Measurements from ENCODE around the gene DNAH1. TPM values are rescaled to one million over a fixed set of nuclear protein-coding genes. Genes with fewer than 3 reads are reported as not detected.

The DNAH1 gene
- total RNA-seq, 1 experiment from 2014 or later = 5.5 TPM

DNA sequence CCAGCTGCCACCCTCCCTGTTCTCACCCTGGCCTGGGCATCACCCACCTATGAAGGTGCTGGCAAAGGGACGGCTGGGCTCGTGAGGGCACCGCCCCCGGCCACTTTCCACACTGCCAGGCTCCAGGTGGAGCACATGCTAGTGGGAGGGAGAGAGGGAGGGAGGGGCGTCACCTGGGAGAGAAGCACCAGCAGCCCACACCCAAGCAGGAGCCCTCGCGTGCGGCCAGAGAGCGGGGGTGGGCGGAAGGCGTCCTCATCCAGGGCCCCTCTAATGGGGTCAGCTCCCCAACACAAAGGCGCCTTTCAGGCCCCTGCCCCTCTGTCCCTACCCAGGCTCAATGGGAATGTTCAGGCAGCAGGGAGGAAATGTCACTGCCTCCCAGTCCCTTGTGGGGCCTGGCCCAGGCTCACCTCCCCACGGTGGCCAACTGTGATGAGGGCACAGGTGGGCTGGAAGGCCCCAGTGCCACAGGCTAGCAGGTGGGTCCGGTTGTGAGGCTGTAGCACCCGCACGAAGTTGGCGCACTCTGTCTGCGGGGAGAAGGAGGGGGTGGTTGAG, 125.7 kb downstream of the DNAH1 start:
- Histone ChIP-seq H3K9me2 (ENCODE audit: insufficient read depth) (no peaks in the 10 kb centered on the region), H3K4me2 (ENCODE audit: low read length) (no peak overlapping the region), H3K9ac (ENCODE audit: low read length) (no peak overlapping the region), H3K79me2 (ENCODE audit: insufficient read depth, low read length) (no peaks in the 10 kb centered on the region), H3K9me3 (ENCODE audit: control insufficient read depth in 1 of 2, insufficient read depth in 1 of 2, low read depth in 1 of 2, low read length in 2 of 2) (no peaks in the 10 kb centered on the region), H4K20me1 (ENCODE audit: insufficient read depth) (no peaks in the 10 kb centered on the region), H3K27ac (ENCODE audit: low read depth, low read length) (no peak overlapping the region), H2AFZ (ENCODE audit: low read depth, low read length, poor library complexity, severe bottlenecking) (no peak overlapping the region), H3K4me3 (replicated peaks in 1 of 2; ENCODE audit: low read depth in 1 of 2, low read length in 2 of 2) (no peak overlapping the region), H3K4me1 (ENCODE audit: control insufficient read depth in 1 of 2, insufficient read depth in 2 of 2, low read length in 2 of 2) (peaks cover 2 to 16% of the 10 kb centered on the region in 2 experiments; a peak in 3 of 4 replicates), H3K36me3 (ENCODE audit: control insufficient read depth in 1 of 2, insufficient read depth in 2 of 2, low read length in 2 of 2) (no peaks in the 10 kb centered on the region), H3K27me3 (ENCODE audit: insufficient read depth, low read length) (no peaks in the 10 kb centered on the region)
- intact Hi-C loops (cut with micrococcal nuclease) = no loop called here
- POLR2A ChIA-PET = no interaction called here
- ATAC-seq (no peak), DNase-seq (ENCODE audit: low read depth, low spot score) (no peak)
- no TSS peak for BruUV-seq (replicated peaks)
- no peak for TF ChIP-seq EZH2phosphoT487 (IDR thresholded peaks at IDR 0.05; ENCODE audit: borderline replicate concordance)
- TF ChIP-seq POLR2AphosphoS5 (IDR thresholded peaks at IDR 0.05; ENCODE audit: low read depth, low read length) = no peak
- RAD21 ChIA-PET (ENCODE audit: low non-redundant PET in 1 of 2, low total read pairs in 2 of 2, uncharacterized antibody in 2 of 2, unreplicated experiment in 2 of 2) = no interaction called here
- CTCF ChIA-PET = no interaction called here

DNA sequence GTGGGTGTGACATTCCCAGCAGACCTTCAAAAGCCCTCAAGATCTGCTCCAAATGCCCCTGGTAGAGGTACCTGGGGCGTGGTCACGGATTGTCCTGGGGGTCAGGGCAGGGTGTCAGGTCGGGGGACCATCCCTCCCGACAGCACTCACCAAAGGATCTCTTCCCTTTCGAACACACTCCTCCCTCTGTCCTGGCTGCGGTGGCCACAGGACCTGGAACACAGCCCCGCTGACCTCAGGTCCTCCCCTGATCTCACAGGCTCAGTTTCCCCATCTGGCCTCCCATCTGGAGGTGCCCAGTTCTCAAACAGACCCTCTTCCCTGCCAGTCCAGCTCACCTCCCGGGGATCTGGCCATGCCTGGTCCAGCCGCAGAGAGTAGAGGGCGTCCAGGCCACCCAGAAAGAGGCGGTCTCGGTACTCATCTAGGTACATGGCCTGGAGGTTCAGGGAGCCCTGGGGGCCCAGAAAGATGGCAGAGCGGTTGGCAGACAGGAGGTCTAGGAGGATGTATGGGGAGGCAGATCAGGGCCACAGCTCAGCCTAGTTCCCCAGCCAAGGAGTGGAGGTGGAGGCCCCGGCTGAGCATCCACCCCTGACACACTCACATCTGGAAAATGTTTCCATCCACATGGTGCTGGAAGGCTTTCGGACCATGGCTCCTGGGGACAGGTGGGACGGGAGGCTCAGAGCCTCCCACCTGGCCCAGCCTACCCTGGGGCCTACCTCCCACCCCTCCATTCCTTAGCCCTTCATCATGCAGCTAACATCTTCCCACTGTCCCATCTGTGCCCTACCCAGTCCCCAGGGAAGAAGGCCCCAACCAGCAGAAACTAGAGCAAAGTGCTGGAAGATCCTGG, 126.5 kb downstream of the DNAH1 start:
- no peak overlapping the region for H3K27ac ChIP-seq (ENCODE audit: low read depth, low read length)
- RAD21 ChIA-PET (ENCODE audit: low non-redundant PET in 1 of 2, low total read pairs in 2 of 2, uncharacterized antibody in 2 of 2, unreplicated experiment in 2 of 2) = no interaction called here
- H3K36me3 ChIP-seq (ENCODE audit: control insufficient read depth in 1 of 2, insufficient read depth in 2 of 2, low read length in 2 of 2) = no peaks in the 10 kb centered on the region
- no peaks in the 10 kb centered on the region for H3K9me2 ChIP-seq (ENCODE audit: insufficient read depth)
- no peak overlapping the region for H3K4me3 ChIP-seq (replicated peaks in 1 of 2; ENCODE audit: low read depth in 1 of 2, low read length in 2 of 2)
- H3K79me2 ChIP-seq (ENCODE audit: insufficient read depth, low read length) = no peaks in the 10 kb centered on the region
- H3K9ac ChIP-seq (ENCODE audit: low read length) = no peak overlapping the region
- no peak overlapping the region for H3K4me2 ChIP-seq (ENCODE audit: low read length)
- H4K20me1 ChIP-seq (ENCODE audit: insufficient read depth) = no peaks in the 10 kb centered on the region
- H3K9me3 ChIP-seq (ENCODE audit: control insufficient read depth in 1 of 2, insufficient read depth in 1 of 2, low read depth in 1 of 2, low read length in 2 of 2) = no peaks in the 10 kb centered on the region
- DNase-seq (ENCODE audit: low read depth, low spot score) = no peak
- POLR2A ChIA-PET = no interaction called here
- no TSS peak for BruUV-seq (replicated peaks)
- H3K4me1 ChIP-seq (ENCODE audit: control insufficient read depth in 1 of 2, insufficient read depth in 2 of 2, low read length in 2 of 2) = peaks cover 2 to 17% of the 10 kb centered on the region in 2 experiments; a peak in 3 of 4 replicates
- H2AFZ ChIP-seq (ENCODE audit: low read depth, low read length, poor library complexity, severe bottlenecking) = no peak overlapping the region
- intact Hi-C loops (cut with micrococcal nuclease) = no loop called here
- no peak for ATAC-seq
- CTCF ChIA-PET = no interaction called here
- TF ChIP-seq EZH2 (IDR thresholded peaks at IDR 0.05) (no peak), FOSL1 (IDR thresholded peaks at IDR 0.05; ENCODE audit: low read depth) (no peak), ZNF274 (IDR thresholded peaks at IDR 0.05; ENCODE audit: low read depth, low read length) (no peak), RAD21 (IDR thresholded peaks at IDR 0.05; ENCODE audit: low read depth) (no peak), SRF (IDR thresholded peaks at IDR 0.05; ENCODE audit: low read depth) (no peak), ZBTB33 (IDR thresholded peaks at IDR 0.05; ENCODE audit: extremely low read depth, insufficient replicate concordance, low read length) (no peak), POLR2A (IDR thresholded peaks at IDR 0.05; ENCODE audit: borderline replicate concordance, extremely low read depth, insufficient read depth, insufficient read length) (no peak), EZH2phosphoT487 (IDR thresholded peaks at IDR 0.05; ENCODE audit: borderline replicate concordance) (no peak), SIN3A (IDR thresholded peaks at IDR 0.05; ENCODE audit: low read depth) (no peak), ZFX (IDR thresholded peaks at IDR 0.05) (no peak), EGR1 (IDR thresholded peaks at IDR 0.05; ENCODE audit: low read depth) (no peak), CBX3 (IDR thresholded peaks at IDR 0.05; ENCODE audit: low read depth) (no peak)
- no peaks in the 10 kb centered on the region for H3K27me3 ChIP-seq (ENCODE audit: insufficient read depth, low read length)
